C4-2B (cell line): ENCODE measurements around the gene DGKD.

Experiments used
- CTCF ChIP-seq: fragments of 450-650 bp; conservative IDR thresholded peaks from 2 replicates; pipeline ENCODE4 v1.5.1; 2017; ENCODE audit warnings: mild to moderate bottlenecking
- ZFX ChIP-seq: fragments of 450-650 bp; IDR thresholded peaks from 2 replicates; pipeline ENCODE4 v1.6.1; 2017

GRCh38 chr2:233448220-233448559 lies 93.9 kb downstream of the DGKD start:
- no peak for TF ChIP-seq CTCF
- no peak for TF ChIP-seq ZFX
